Measurements from ENCODE around the gene LHX8.

DNA sequence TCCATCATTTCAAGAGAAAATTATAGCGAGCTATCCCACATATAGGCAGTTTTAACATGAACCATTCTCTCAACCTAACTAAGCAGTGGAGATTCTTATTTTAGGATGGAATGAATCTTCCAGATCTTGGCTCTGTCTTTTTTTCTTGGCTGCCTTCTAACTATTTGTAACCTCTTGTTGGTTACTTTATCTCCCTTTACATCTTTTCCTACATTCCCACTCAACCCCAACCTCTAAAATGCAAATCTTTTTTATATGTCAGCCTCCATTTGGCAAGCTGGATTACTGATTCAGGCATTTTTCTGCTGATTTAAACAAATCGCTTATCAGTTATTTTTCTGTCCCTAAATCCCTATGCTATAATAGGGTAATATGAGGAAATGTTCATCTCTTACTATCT lies 46.9 kb upstream of the LHX8 start:
- no peak for TF ChIP-seq MAFK (IDR thresholded peaks at IDR 0.05; ENCODE audit: partially characterized antibody)
- no peak for TF ChIP-seq CTCF (IDR thresholded peaks at IDR 0.05)
- TF ChIP-seq CBX2 (IDR thresholded peaks at IDR 0.05; ENCODE audit: borderline replicate concordance, low read depth): no peak
- no peak for TF ChIP-seq POLR2A (IDR thresholded peaks at IDR 0.05; ENCODE audit: low read length)
- no peak for TF ChIP-seq RAD21 (conservative IDR thresholded peaks at IDR 0.05 in 1 of 2, IDR thresholded peaks at IDR 0.05 in 1 of 2)
- TF ChIP-seq CBX8 (IDR thresholded peaks at IDR 0.05): no peak
- no peak for TF ChIP-seq JUN (IDR thresholded peaks at IDR 0.05)
- no peak for TF ChIP-seq USF2 (IDR thresholded peaks at IDR 0.05)
- TF ChIP-seq SREBF2 (IDR thresholded peaks at IDR 0.05): no peak
- no peak for TF ChIP-seq KDM1A (IDR thresholded peaks at IDR 0.05; ENCODE audit: low read depth)
- TF ChIP-seq, protein P1, sequence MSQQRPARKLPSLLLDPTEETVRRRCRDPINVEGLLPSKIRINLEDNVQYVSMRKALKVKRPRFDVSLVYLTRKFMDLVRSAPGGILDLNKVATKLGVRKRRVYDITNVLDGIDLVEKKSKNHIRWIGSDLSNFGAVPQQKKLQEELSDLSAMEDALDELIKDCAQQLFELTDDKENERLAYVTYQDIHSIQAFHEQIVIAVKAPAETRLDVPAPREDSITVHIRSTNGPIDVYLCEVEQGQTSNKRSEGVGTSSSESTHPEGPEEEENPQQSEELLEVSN (IDR thresholded peaks at IDR 0.05; ENCODE audit: borderline replicate concordance, low read depth): no peak
- TF ChIP-seq PHF8 (IDR thresholded peaks at IDR 0.05; ENCODE audit: borderline replicate concordance, low read depth): no peak
- no peak for TF ChIP-seq CHD4 (IDR thresholded peaks at IDR 0.05; ENCODE audit: borderline replicate concordance)

Measured in A549 (cell line).